Measurements from ENCODE around the gene MTA3.
A peak's percentile ranks its signal among the peaks of the same experiment; 100 is the strongest.

Gene MTA3

GRCh38 chr2:42791606-42792005 lies 223.2 kb downstream of the MTA3 start:
- DNase-seq, result no peak

DNA sequence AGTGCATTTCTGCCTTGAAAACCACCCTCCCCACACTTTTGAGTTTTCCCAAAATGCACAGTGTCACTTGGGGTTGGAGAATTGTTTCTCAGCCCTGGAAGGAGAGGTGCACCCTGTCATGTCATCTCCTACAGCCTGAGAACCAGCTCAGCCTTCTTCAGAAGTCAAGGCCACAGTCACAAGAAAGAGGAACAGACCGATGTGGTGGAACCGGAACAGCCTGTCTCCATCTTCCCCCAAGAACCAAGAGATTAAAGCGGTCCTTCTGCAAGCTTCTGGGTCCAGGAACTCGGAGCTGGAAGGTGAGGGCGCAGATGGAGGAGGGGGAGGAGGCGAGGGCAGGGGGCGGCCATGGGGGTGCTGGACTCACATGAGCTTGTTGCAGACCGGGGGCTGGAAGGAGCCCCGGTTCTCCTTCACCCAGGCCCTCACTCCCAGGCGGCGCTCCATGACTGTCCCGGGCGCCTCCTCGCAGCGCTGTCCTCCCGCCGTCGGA lies 223.7 kb downstream of the MTA3 start:
- DNase-seq, result peak in 1 of 2 donors; percentile 20

DNA sequence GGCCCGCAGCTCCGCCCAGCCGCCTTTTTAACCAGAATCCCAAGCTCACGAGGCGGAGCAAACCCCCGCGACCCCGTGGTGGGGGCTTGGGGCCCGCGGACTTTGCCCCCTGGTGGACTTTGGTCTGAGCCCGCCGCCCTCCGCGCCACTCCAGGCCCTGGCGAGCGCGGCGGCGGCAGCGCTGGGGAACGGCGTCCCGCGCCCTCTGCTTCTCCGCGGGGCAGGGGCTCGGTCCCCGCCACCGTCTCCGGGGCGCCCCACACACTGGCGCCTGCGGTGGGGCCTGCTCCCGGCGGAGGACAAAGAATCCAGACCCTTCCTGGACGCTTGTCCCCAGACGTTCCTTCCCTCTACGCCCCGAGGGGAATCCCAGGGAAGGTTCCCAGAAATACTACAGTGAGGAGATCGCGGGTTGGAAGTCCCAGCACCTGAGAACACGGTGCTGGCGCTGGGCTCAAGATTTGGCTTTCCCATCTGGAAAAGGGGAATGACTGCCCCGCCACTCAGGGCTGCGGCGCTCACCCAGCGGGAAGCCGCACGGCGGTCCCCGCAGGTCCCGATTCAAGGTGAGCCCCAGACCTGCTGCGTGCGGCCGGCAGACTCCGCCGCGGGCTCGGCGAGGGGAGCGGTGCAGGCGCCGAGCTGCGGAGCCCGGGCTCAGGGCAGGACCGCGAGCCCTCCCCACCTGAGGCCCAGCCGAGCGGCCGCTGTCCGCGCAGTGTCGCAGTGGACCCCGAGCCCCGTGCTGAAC lies 224.3 kb downstream of the MTA3 start, which contains the start of gene HAAO:
Gene HAAO, minus strand, starts transcription at position 1 of the 751 bp plus-strand sequence. CDS start 47 bp downstream, outside the sequence.
- DNase-seq, result peak in 1 of 2 donors; percentile 9

DNA sequence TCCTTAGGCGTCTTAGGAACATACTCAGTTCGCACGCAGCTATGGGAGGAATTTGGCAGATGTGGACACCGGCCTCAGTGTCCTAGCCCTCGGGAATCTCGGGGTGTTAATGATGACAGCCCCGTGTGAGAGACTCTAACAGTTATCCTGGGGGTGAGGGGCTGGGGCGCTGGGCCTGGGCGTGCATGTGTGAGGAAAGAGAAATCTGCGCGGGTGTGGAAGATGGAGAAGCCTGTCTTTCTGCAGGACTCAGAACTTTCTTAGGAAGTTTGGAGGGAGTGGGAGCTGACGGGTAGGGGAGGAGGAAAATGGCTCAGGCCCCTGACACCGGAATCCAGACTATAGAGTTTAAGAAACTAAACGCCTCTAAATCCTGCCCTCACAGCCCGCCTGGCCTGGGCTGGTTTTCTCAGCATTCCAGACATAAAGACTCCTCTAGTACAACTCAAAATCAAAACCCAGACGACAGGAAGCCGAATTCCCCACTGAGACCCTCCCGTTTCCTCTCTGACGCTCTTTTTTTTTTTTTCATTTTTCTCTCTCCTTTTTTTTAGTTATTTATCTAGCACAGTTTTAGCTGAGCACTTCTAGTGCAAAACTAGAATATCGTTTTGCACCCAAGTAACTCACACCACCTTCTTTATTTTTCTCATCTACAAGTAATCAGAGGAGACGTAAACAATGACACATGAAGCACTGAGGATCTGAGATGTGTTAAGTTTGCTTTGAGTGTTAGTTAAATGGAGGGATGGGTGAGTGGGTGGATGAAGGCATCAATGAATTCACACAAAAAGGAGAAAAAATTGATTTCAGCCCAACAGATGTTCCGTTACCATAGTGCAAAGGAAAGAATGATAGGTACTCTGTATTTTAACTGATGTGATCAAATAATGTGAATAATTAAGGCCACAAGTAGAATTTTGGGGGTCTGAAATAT lies 225.2 kb downstream of the MTA3 start:
- DNase-seq, result no peak

DNA sequence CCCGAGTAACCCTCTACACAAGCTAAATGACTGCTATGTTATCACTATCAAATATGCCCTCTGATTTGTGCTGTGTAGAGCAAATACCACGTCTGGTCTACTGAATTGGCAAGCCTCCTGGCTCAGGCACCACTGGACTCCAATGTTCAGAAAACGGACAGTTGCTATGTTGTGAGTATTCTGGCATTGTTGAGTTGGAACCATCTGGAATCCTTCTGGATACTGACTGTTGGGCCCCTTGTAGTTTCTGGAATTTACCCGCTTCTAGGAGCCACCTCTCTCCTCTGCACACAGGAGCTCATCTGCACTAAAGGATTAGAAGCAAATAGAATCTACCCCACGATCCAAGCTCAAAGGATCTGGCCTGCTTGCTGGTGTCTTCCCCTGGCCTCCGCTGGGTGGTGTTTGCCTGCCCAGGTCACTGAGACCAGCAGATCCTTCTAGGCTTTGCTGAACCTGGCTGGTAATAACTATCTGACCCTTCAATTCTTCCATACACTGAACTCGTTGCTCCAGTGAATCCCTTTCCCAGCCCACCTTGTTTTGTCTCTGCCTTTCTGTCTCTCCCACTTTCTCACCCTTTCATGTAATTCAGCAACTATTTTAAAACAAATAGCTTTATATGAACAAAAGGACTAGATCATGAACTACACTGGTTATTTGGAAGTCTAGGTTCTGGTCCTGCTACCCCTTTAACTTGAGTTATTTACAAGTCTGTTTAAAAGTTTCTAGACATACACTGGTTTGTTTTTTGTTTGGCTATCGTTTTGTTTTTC lies 226.0 kb downstream of the MTA3 start:
- no peak for DNase-seq

GRCh38 chr2:42795275-42795674 lies 226.8 kb downstream of the MTA3 start:
- no peak for DNase-seq

- no peak for DNase-seq
Observed at GRCh38 chr2:42795841-42796301, 227.4 kb downstream of the MTA3 start.

DNA sequence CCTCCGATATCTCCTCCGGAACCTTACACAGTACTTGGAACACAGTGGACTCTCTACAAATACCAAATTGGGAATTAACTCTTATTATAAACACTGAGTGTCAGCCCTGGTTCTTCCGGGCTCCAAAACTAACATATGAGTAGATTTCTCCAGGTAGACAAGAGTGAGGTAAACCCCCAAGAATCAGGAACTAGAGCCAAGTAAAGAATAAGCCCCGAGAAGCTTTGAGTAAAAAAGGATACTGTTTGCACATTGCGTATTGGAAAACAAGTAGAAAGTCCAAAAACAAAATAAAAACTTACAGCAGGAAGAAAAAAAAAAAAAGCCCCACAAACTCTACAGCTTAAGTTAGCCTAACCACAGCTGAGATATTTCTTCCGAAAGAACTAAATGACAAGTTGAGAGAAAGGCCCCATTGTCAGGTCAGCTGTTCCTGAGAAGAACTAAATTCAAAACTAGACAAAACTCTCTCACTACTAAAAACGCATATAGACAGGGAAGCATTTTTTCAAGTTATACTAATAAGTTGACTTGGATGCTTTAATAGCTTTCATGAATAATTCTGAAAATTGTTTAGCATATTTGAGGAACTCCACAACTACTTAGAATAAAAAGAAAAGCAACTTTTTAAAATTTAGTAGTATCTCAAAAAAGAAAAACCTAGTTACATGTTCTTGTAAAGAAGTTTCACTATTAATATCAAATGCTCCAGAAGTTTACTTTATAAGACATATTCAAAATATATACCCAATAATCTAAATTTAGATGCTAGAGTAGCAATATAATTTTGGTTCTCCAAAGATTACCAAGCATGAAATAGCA lies 228.2 kb downstream of the MTA3 start:
- DNase-seq, result no peak

DNA sequence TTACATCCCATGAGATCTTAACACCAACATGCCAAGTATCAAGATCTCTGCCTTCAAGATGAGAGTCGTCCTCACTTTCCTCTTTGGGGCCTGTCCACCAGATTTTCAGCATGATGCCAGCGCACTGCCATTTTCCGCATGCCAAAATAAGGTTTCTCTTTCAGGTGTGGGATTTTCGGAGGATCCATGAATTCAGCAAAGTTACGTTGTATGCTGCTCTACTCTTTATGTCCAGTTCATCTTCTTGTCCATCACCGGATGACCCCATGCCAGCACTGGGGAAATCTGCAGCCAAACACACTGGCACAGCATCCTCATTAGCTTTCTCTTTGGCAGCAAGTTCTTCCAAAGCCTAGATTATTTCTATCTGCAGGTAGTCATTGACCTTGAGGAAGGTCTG lies 228.8 kb downstream of the MTA3 start:
- no peak for DNase-seq

- no peak for DNase-seq
Observed at GRCh38 chr2:42799881-42800280, 231.4 kb downstream of the MTA3 start.

- DNase-seq, result no peak
Observed at GRCh38 chr2:42800461-42800962, 232.1 kb downstream of the MTA3 start.

DNA sequence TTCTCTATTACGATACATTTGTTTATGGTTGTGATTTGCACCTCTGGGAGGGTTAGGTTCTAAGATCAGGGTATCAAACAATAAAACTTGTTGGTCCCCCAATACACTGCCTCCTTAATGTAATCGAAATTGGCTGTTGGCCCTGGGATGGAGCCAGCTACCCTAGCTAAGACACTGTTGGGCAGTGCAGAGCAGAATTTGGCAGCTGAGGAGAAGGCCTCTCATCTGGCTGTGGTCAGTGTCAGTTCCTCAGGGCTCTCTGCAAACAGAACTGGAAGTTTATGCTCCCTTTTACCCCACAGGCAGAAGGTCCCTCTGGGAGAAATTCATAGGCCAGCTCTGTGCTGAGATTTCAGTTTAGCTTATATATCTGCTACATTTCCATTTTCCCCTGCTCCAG lies 232.5 kb downstream of the MTA3 start:
- DNase-seq, result no peak

DNA sequence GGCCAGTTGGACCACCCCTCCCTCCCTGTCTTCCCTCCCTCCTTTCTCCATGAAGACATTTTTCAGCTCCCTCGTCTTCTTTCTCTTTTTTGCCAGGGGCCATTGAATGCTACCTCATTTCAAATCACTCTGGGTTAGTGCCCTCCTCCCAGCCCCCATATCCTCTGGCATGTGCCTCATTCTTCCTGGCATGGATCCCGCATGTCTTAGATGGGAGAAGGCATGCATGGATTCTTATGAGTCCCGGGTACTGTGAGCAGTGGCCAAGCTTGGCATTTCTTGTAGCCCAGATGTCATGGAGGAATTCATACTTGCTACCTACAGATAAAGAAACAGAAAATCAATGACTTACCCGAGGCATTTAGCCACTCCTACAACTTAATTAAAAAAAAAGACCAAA lies 232.9 kb downstream of the MTA3 start:
- no peak for DNase-seq

GRCh38 chr2:42802150-42802549 lies 233.7 kb downstream of the MTA3 start:
- DNase-seq, result no peak

GRCh38 chr2:42804338-42804737 lies 235.9 kb downstream of the MTA3 start:
- peak in 1 of 2 donors; percentile 37 for DNase-seq

DNA sequence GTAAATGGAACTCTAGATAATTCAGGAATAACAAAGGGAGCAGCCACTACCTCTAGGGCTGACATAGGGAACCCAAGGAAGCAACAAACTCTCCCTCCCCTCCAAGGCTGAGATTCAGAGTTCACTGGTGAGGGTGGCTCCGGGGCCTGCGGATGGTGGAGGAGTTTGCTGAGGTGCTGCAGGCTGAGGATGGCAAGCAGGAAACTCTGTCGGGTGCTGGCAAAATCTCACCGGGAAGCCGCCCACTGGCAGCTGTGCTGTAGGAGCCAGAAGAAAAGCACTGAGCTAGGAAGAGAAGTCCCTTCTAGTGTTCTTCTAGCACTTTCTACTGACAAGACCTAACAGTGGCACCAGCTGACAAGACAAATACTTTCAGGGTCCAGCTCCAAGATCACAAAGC lies 236.5 kb downstream of the MTA3 start:
- DNase-seq, result no peak
